ENCODE data around the gene KDM4E.

The KDM4E gene

GRCh38 chr11:95067039-95067840 lies 42.2 kb downstream of the KDM4E start:
- Histone ChIP-seq H3K36me3 (ENCODE audit: control insufficient read depth, insufficient read depth, low read length) (no peaks in the 10 kb centered on the region), H3K27me3 (replicated peaks; ENCODE audit: control insufficient read depth, insufficient read depth, low read length) (no peaks in the 10 kb centered on the region), H3K4me3 (replicated peaks; ENCODE audit: low read depth, low read length) (peak overlapping the region; percentile 94)
- DNase-seq (ENCODE audit: extremely low read depth, insufficient read length) = peak; percentile 86
- peak; percentile 52 for TF ChIP-seq CTCF (IDR thresholded peaks at IDR 0.05; ENCODE audit: insufficient read depth, low read length, poor library complexity, severe bottlenecking)

- H3K36me3 ChIP-seq (ENCODE audit: control insufficient read depth, insufficient read depth, low read length) = no peaks in the 10 kb centered on the region
- no peak for TF ChIP-seq CTCF (IDR thresholded peaks at IDR 0.05; ENCODE audit: insufficient read depth, low read length, poor library complexity, severe bottlenecking)
- H3K4me3 ChIP-seq (replicated peaks; ENCODE audit: low read depth, low read length) = peak overlapping the region; percentile 94
- DNase-seq (ENCODE audit: extremely low read depth, insufficient read length) = peak; percentile 76
- no peaks in the 10 kb centered on the region for H3K27me3 ChIP-seq (replicated peaks; ENCODE audit: control insufficient read depth, insufficient read depth, low read length)
Measured at GRCh38 chr11:95067841-95068219, 42.8 kb downstream of the KDM4E start.

- no peak for TF ChIP-seq CTCF (IDR thresholded peaks at IDR 0.05; ENCODE audit: insufficient read depth, low read length, poor library complexity, severe bottlenecking)
- H3K36me3 ChIP-seq (ENCODE audit: control insufficient read depth, insufficient read depth, low read length) = no peaks in the 10 kb centered on the region
- H3K27me3 ChIP-seq (replicated peaks; ENCODE audit: control insufficient read depth, insufficient read depth, low read length) = no peaks in the 10 kb centered on the region
- H3K4me3 ChIP-seq (replicated peaks; ENCODE audit: low read depth, low read length) = peak overlapping the region; percentile 94
- peak; percentile 49 for DNase-seq (ENCODE audit: extremely low read depth, insufficient read length)
Measured at GRCh38 chr11:95068549-95068948, 43.5 kb downstream of the KDM4E start.

- Histone ChIP-seq H3K27me3 (replicated peaks; ENCODE audit: control insufficient read depth, insufficient read depth, low read length) (no peaks in the 10 kb centered on the region), H3K4me3 (replicated peaks; ENCODE audit: low read depth, low read length) (no peak overlapping the region), H3K36me3 (ENCODE audit: control insufficient read depth, insufficient read depth, low read length) (no peaks in the 10 kb centered on the region)
- TF ChIP-seq CTCF (IDR thresholded peaks at IDR 0.05; ENCODE audit: insufficient read depth, low read length, poor library complexity, severe bottlenecking) = no peak
- DNase-seq (ENCODE audit: extremely low read depth, insufficient read length) = no peak
Measured at GRCh38 chr11:95070471-95070870, 45.4 kb downstream of the KDM4E start.

GRCh38 chr11:95072948-95073347 lies 47.9 kb downstream of the KDM4E start:
- Histone ChIP-seq H3K27me3 (replicated peaks; ENCODE audit: control insufficient read depth, insufficient read depth, low read length) (no peaks in the 10 kb centered on the region), H3K36me3 (ENCODE audit: control insufficient read depth, insufficient read depth, low read length) (no peaks in the 10 kb centered on the region), H3K4me3 (replicated peaks; ENCODE audit: low read depth, low read length) (no peak overlapping the region)
- TF ChIP-seq CTCF (IDR thresholded peaks at IDR 0.05; ENCODE audit: insufficient read depth, low read length, poor library complexity, severe bottlenecking) = no peak
- no peak for DNase-seq (ENCODE audit: extremely low read depth, insufficient read length)

Measured in GM06990 (cell line).